H1 (cell line): ENCODE results near the gene COIL.

Experiments used
- CEBPB ChIP-seq: IDR thresholded peaks from 2 replicates; pipeline ENCODE4 v1.6.1; 2012; ENCODE audit warnings: low read depth, low read length
- CTBP2 ChIP-seq: IDR thresholded peaks from 2 replicates; pipeline ENCODE4 v1.7.0; 2011; ENCODE audit warnings: borderline replicate concordance, mild to moderate bottlenecking, moderate library complexity, mixed read lengths, low read length; ENCODE audit not compliant: insufficient read depth, insufficient read length
- EZH2 ChIP-seq: fragments of 200-600 bp; sonication (generic); IDR thresholded peaks from 2 replicates; pipeline ENCODE4 v1.7.1; 2012; ENCODE audit warnings: low read depth, mild to moderate bottlenecking, moderate library complexity, low read length, inconsistent platforms; ENCODE audit not compliant: severe bottlenecking
- NRF1 ChIP-seq: IDR thresholded peaks from 2 replicates; pipeline ENCODE4 v1.6.1; 2011; ENCODE audit warnings: mild to moderate bottlenecking, low read depth, low read length, improper control_type of control experiment
- PHF8 ChIP-seq: fragments of 200-600 bp; sonication (generic); conservative IDR thresholded peaks from 2 replicates; pipeline ENCODE4 v1.7.1; 2012; ENCODE audit warnings: low read depth, mild to moderate bottlenecking, inconsistent platforms, low read length, moderate library complexity
- RAD21 ChIP-seq, 2 experiments: IDR thresholded peaks in 1 of 2; conservative IDR thresholded peaks in 1 of 2; 2 replicates each; pipeline ENCODE4 v1.6.1; 2011; ENCODE audit warnings: low read depth in 2 of 2, low read length in 2 of 2, improper control_type of control experiment in 1 of 2, inconsistent platforms in 1 of 2, mild to moderate bottlenecking in 1 of 2, moderate library complexity in 1 of 2
- ZNF274 ChIP-seq: IDR thresholded peaks from 2 replicates; pipeline ENCODE4 v1.7.0; 2012; ENCODE audit warnings: low read length, borderline replicate concordance; ENCODE audit errors: extremely low read depth
- TF ChIP-seq, protein P1 (sequence below), 3 experiments: IDR thresholded peaks; 1 replicate in 2 of 3; 2 replicates in 1 of 3; pipeline versions ENCODE4 v1.5.1 to v1.6.1; 2011; ENCODE audit warnings: low read length in 3 of 3, mild to moderate bottlenecking in 3 of 3, inconsistent platforms in 2 of 3, low read depth in 1 of 3, moderate library complexity in 1 of 3; ENCODE audit not compliant: insufficient read depth in 1 of 3; ENCODE audit errors: control extremely low read depth in 1 of 3

DNA sequence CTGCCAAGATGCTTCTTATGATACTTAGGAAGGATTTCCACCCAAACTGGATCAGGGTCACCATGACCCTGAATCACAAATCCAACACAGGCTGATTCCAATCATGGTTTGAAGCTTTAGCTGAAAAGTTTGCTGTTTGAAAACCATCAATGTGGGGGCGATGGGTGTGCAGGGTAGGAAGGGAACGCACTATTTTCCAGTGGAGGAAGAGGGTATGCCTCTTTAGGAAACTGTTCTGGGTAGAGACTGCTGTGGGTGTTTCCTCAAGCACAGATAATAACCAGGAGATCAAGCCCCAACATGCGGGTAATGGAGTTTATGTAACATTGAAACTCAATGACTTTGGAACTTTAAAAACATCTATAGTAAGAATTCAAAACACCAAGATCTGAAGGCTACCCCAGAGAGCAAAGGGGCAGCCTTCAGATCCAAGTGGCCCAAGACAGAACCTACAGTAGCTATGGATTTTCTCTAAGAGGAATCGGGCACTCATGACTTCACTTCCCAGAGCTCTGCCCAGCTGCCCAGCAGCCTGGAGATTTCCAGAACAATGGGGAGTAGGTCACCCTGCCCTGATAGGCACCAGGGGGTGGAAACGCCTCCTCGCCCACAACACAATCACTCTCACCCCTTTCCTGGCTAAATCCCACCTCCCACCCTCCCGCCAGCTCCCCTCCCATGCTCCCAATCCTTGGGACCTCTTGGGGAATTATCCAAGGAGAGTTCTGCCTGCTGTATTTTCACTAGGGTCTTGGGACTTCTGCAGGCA lies 69.8 kb downstream of the COIL start:
- TF ChIP-seq, protein P1, sequence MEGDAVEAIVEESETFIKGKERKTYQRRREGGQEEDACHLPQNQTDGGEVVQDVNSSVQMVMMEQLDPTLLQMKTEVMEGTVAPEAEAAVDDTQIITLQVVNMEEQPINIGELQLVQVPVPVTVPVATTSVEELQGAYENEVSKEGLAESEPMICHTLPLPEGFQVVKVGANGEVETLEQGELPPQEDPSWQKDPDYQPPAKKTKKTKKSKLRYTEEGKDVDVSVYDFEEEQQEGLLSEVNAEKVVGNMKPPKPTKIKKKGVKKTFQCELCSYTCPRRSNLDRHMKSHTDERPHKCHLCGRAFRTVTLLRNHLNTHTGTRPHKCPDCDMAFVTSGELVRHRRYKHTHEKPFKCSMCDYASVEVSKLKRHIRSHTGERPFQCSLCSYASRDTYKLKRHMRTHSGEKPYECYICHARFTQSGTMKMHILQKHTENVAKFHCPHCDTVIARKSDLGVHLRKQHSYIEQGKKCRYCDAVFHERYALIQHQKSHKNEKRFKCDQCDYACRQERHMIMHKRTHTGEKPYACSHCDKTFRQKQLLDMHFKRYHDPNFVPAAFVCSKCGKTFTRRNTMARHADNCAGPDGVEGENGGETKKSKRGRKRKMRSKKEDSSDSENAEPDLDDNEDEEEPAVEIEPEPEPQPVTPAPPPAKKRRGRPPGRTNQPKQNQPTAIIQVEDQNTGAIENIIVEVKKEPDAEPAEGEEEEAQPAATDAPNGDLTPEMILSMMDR (IDR thresholded peaks at IDR 0.05; ENCODE audit: control extremely low read depth in 1 of 3, insufficient read depth in 1 of 3, low read depth in 1 of 3, low read length in 3 of 3): no peak
- TF ChIP-seq CTBP2 (no peak), RAD21 (IDR thresholded peaks at IDR 0.05 in 1 of 2, conservative IDR thresholded peaks at IDR 0.05 in 1 of 2; ENCODE audit: low read depth in 2 of 2, low read length in 2 of 2) (no peak), ZNF274 (no peak), PHF8 (no peak), NRF1 (no peak), CEBPB (no peak), EZH2 (no peak)
